Placental epithelial cell (primary cell): ENCODE data around the gene RNF115. TPM values are rescaled to one million over a fixed set of nuclear protein-coding genes. Genes with fewer than 3 reads are reported as not detected.

Experiments
- small RNA-seq: library from RNA; depleted of rRNA; stranded (forward); fragments of <200 nt; gene quantifications from one replicate; pipeline ENCODE3, GENCODE V24; 2012
- total RNA-seq: library from RNA; depleted of rRNA; stranded (reverse); fragments of >200 nt; gene quantifications from 2 replicates; pipeline ENCODE4 v1.2.3, GENCODE V29; 2012

RNF115 gene
- total RNA-seq, result 10.5 and 11.8 TPM in 2 replicates

GRCh38 chr1:145823565-145824498 lies at the start of gene RNF115, which contains the start of gene POLR3C:
Gene RNF115, minus strand, starts transcription at chr1:145824095. Its CDS starts 222 bp downstream, at chr1:145823873.
Gene POLR3C, plus strand, starts transcription at chr1:145824200. Its CDS starts 1,577 bp downstream, at chr1:145825777.

DNA sequence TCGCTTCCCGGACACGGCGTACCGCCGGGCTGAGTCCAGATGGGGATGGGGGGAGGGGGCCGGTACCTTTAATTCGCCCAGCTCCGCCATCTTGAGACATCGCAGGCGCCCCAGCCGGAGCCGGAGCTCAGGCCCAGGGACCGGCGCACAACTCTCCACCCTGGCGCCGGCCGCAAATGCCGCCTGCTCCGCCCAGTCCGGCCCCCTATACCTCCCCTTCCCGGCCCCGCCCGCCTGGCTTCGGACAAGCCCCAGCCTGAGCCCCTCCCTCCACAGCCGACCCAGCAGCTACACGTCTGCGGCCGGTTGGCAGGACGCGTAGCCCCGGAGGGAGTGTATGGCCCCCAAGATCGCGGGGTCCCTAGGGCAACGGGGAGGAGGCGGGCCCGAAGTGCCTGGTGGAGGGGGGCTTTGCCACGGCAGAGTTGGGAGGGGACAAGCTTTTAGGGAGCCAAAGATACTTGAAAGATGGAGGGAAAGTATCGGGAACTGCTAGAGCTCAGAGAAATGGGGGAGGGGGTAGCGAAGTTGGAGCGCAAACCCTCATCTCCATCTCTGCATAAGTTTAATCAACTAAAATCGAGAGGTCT lies 35.1 kb upstream of the RNF115 start, which contains the start of gene PIAS3:
Gene PIAS3, minus strand, starts transcription at position 181 of the 590 bp plus-strand sequence. Its CDS starts 91 bp downstream, at position 90.

GRCh38 chr1:145845514-145846161 lies 21.7 kb upstream of the RNF115 start, which contains the start of gene NUDT17:
Gene NUDT17, plus strand, starts transcription at chr1:145845630. Its CDS starts 11 bp downstream, at chr1:145845641.

GRCh38 chr1:145719230-145720079 lies 104.4 kb downstream of the RNF115 start, which contains the start of gene CD160:
Gene CD160, plus strand, starts transcription at chr1:145719499. Its CDS starts 8,829 bp downstream, at chr1:145728328.

DNA sequence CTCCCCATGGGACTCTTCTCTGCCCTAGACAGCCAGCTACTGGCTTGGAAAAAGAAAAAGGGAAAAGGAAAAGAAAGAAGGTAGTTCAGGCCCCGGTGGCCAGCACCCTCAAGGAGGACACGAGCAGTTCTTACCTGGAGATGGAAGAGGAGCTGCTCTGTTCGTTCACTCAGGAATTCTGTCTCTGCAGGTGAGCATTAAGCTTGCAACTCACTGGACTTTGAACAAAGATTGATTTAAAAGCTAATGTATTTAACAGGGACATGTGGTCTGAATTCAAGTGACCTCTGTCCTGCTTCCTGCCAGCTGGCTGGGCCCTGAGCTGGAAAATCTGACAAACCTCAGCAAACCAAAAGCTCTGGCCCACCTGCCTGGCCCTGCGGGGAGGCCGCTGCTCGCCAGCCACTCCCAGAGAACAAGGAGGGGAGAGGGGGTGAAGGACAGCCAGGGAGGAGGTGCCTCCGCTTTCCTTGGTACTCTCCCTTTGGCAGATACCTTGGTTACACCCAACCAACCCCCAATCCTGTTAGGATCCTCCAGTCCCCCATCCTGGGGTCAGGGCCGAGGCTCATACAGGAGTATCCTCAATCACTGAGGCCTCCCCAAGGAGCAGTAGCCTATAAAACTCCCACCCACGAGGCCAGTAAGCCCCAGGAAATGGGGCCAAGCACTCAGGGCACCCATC lies 116.6 kb downstream of the RNF115 start, which contains the start of gene PDZK1:
Gene PDZK1, minus strand, starts transcription at position 186 of the 685 bp plus-strand sequence. CDS start 19,347 bp downstream, outside the sequence.

Small RNA genes within 50 kb of the gene (small RNA-seq; reads per million reads assigned to genes)
- not detected for gene MIR6736

Other genes with a start within 250 kb of the RNF115 start
- 32.2 and 32.3 TPM in 2 replicates for gene GPR89A, start 216.1 kb downstream of the RNF115 start, total RNA-seq
- gene PDZK1, start 116.7 kb downstream of the RNF115 start, total RNA-seq, result 190 and 204 TPM in 2 replicates
- under 0.01 TPM in 1 of 2 replicates, not detected in the other for gene CD160, start 104.6 kb downstream of the RNF115 start, total RNA-seq
- 36.2 and 41.6 TPM in 2 replicates for gene POLR3C, start 105 bp upstream of the RNF115 start, total RNA-seq
- gene NUDT17, start 21.5 kb upstream of the RNF115 start, total RNA-seq, result 2.7 and 3.0 TPM in 2 replicates
- gene PIAS3, start 35.0 kb upstream of the RNF115 start, total RNA-seq, result 35.4 and 41.2 TPM in 2 replicates
- gene ANKRD35, start 61.8 kb upstream of the RNF115 start, total RNA-seq, result 2.0 and 7.9 TPM in 2 replicates
- gene ITGA10, start 86.0 kb upstream of the RNF115 start, total RNA-seq, result 0.33 and 0.79 TPM in 2 replicates
- gene PEX11B, start 94.6 kb upstream of the RNF115 start, total RNA-seq, result 29.1 and 30.7 TPM in 2 replicates
- gene RBM8A, start 103.4 kb upstream of the RNF115 start, total RNA-seq, result 46.7 and 84.0 TPM in 2 replicates
- 7.9 and 12.5 TPM in 2 replicates for gene LIX1L, start 133.9 kb upstream of the RNF115 start, total RNA-seq
- gene ANKRD34A, start 140.5 kb upstream of the RNF115 start, total RNA-seq, result 0.22 and 0.39 TPM in 2 replicates
- 5.5 and 6.8 TPM in 2 replicates for gene POLR3GL, start 140.6 kb upstream of the RNF115 start, total RNA-seq
- gene TXNIP, start 172.5 kb upstream of the RNF115 start, total RNA-seq, result 161 and 941 TPM in 2 replicates
- not detected in 2 replicates for gene HJV, start 197.6 kb upstream of the RNF115 start, total RNA-seq